NCI-H460 (cell line): Measurements from ENCODE around the gene EGR4. TPM values are rescaled to one million over a fixed set of nuclear protein-coding genes. Genes with fewer than 3 reads are reported as not detected.

Source experiments
- DNase-seq: peaks from one replicate; pipeline ENCODE4 v3.0.0-alpha.2; 2016; ENCODE audit warnings: low read depth; ENCODE audit errors: extremely low read depth
- small RNA-seq, 2 experiments: library from RNA; depleted of rRNA; stranded (forward); fragments of <200 nt; gene quantifications; one replicate each; pipeline ENCODE3, GENCODE V24; 2014
- total RNA-seq: library from RNA; depleted of rRNA; stranded (reverse); fragments of >200 nt; shearing (Covaris generic); gene quantifications from 2 replicates; pipeline ENCODE4 v1.2.3, GENCODE V29; 2014; rRNA removed

The EGR4 gene
- total RNA-seq, 1 experiment from 2014 or later, result not detected

DNA sequence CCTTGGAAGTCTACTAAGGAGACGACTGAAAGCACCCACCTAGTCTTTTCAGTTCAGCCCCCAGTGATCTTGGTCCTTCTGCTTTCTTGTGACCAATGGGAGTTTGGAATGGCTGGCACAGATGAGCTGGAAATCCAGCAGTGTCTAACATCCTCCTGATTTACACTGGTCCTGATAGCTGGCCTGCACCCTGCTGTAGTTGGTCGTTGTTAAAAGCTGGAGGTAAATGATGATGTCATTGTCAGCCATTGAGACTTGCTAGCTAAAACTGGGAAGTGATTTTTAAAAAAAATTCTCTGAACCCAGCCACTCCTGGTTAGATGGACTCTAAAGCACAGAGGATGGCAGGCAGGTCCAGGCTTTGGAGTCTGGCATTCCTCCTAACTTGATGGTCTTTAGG is 39.9 kb downstream of the EGR4 start:
- no peak for DNase-seq

- no peak for DNase-seq
Measured at GRCh38 chr2:73252238-73253027, 40.9 kb downstream of the EGR4 start.

GRCh38 chr2:73250872-73251846 is 42.2 kb downstream of the EGR4 start:
- DNase-seq, result no peak

DNA sequence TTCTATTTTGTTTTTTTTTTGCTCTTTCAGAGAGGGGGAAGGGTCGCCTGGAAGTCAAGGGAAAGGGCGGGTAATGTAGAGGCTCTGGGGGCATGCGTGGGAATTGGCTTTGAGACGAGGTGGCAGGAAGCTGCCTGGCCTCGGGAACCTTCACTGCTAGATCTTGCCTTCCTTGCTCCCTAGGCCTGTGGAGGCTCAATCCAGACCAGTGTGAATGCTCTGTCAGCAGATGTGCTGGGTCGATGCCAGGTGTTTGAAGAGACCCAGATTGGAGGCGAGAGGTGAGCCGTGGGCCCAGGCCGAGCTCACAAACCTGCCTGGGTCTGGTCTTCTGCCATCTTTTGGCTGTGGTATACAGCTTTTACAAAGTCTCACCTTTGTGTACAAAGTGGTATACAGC is 43.7 kb downstream of the EGR4 start:
- no peak for DNase-seq

DNA sequence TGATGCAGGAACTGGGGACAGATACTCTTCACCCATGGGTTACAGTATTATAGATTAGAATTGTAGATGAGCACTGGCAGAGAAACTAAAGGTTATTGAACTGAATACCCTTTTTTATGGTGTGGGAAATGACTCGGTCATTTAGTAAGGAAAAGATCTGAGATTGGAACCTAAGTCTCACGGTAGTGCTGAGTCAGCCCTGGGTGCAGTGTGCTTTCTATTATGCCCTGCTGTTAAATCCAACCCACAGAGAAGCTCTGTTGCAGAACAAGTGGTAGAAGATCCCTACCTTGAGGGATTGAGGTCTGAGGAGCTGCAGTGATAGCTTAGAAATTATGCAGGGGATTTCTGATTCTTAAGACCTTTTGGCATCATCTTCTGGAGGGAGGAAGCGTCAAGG is 46.5 kb downstream of the EGR4 start:
- DNase-seq, result no peak

- DNase-seq, result no peak
Measured at GRCh38 chr2:73244580-73244979, 48.8 kb downstream of the EGR4 start.

GRCh38 chr2:73243884-73244570 is 49.3 kb downstream of the EGR4 start:
- no peak for DNase-seq

Small RNAs within 50 kb of the gene (small RNA-seq; reads per million reads assigned to genes)
- 0 reads per million in 2 experiments for gene RNU6-111P

Other genes starting within 250 kb of the EGR4 start
- 13.4 and 13.7 TPM in 2 replicates for gene SFXN5, start 221.8 kb downstream of the EGR4 start, total RNA-seq
- 12.8 and 13.3 TPM in 2 replicates for gene RAB11FIP5, start 180.6 kb downstream of the EGR4 start, total RNA-seq
- not detected in 2 replicates for gene NOTO, start 91.0 kb downstream of the EGR4 start, total RNA-seq
- gene SMYD5, start 79.3 kb downstream of the EGR4 start, total RNA-seq, result 42.6 and 48.9 TPM in 2 replicates
- gene PRADC1, start 60.3 kb downstream of the EGR4 start, total RNA-seq, result 6.3 and 10.7 TPM in 2 replicates
- 538 and 560 TPM in 2 replicates for gene CCT7, start 59.2 kb downstream of the EGR4 start, total RNA-seq
- gene FBXO41, start 9.1 kb downstream of the EGR4 start, total RNA-seq, result 0.66 and 1.4 TPM in 2 replicates
- gene ALMS1, start 92.3 kb upstream of the EGR4 start, total RNA-seq, result 21.2 and 21.8 TPM in 2 replicates